Measurements from ENCODE around the gene TMC7. TPM values are rescaled to one million over a fixed set of nuclear protein-coding genes. Genes with fewer than 3 reads are reported as not detected.

The TMC7 gene
- polyA plus RNA-seq, 4 donors = 1.4 to 7.5 (median 2.1) TPM

GRCh38 chr16:19066988-19067348 lies 83.2 kb downstream of the TMC7 start:
- Histone ChIP-seq H3K36me3 (ENCODE audit: control insufficient read depth in 3 of 3, insufficient read depth in 2 of 3, low read depth in 1 of 3, low read length in 3 of 3) (peaks cover 0 to 10% (median 0%) of the 10 kb centered on the region in 3 donors), H3K27me3 (ENCODE audit: control insufficient read depth in 3 of 3, insufficient read depth in 3 of 3, low read length in 3 of 3) (no peaks in the 10 kb centered on the region), H3K4me3 (ENCODE audit: low read depth in 1 of 3, low read length in 3 of 3) (peak overlapping the region in 2 of 3 donors; percentile 29 to 94), H3K9me3 (ENCODE audit: control insufficient read depth in 2 of 2, insufficient read depth in 1 of 2, low read depth in 1 of 2, low read length in 1 of 2) (no peaks in the 10 kb centered on the region), H3K4me1 (ENCODE audit: control insufficient read depth in 3 of 3, insufficient read depth in 2 of 3, low read depth in 1 of 3, low read length in 2 of 3) (peaks cover 0 to 14% (median 0%) of the 10 kb centered on the region in 3 donors), H3K27ac (ENCODE audit: low read depth in 1 of 3, low read length in 2 of 3) (peak overlapping the region; percentile 25 to 99 (median 98))
- FAIRE-seq (no peak), DNase-seq (no peak)
- 28 to 49% (median 36%) methylated on average over 9 of the region's 9 CpGs for WGBS, 3 donors

GRCh38 chr16:19067349-19068236 lies 83.9 kb downstream of the TMC7 start, which contains the start of gene COQ7:
Gene COQ7 (plus strand): TSS chr16:19067614. CDS start chr16:19067665, 51 bp downstream.
- H3K27me3 ChIP-seq (ENCODE audit: control insufficient read depth in 3 of 3, insufficient read depth in 3 of 3, low read length in 3 of 3) = no peaks in the 10 kb centered on the region
- H3K4me3 ChIP-seq (ENCODE audit: low read depth in 1 of 3, low read length in 3 of 3) = peak within 1 kb of the TSS; percentile 66 to 94 (median 71)
- no peaks in the 10 kb centered on the region for H3K9me3 ChIP-seq (ENCODE audit: control insufficient read depth in 2 of 2, insufficient read depth in 1 of 2, low read depth in 1 of 2, low read length in 1 of 2)
- WGBS, 3 donors = 0% methylated on average over 61 to 68 of the region's 68 CpGs
- H3K27ac ChIP-seq (ENCODE audit: low read depth in 1 of 3, low read length in 2 of 3) = peak within 1 kb of the TSS; percentile 98 to 99 (median 98)
- H3K36me3 ChIP-seq (ENCODE audit: control insufficient read depth in 3 of 3, insufficient read depth in 2 of 3, low read depth in 1 of 3, low read length in 3 of 3) = peaks cover 0 to 12% (median 0%) of the 10 kb centered on the region in 3 donors
- FAIRE-seq (peak; percentile 47), DNase-seq (peak; percentile 99 to 100)
- peaks cover 0 to 14% (median 0%) of the 10 kb centered on the region in 3 donors for H3K4me1 ChIP-seq (ENCODE audit: control insufficient read depth in 3 of 3, insufficient read depth in 2 of 3, low read depth in 1 of 3, low read length in 2 of 3)

- peak; percentile 20 to 21 for DNase-seq
- no peaks in the 10 kb centered on the region for H3K27me3 ChIP-seq (ENCODE audit: control insufficient read depth in 3 of 3, insufficient read depth in 3 of 3, low read length in 3 of 3)
- H3K9me3 ChIP-seq (ENCODE audit: control insufficient read depth in 2 of 2, insufficient read depth in 1 of 2, low read depth in 1 of 2, low read length in 1 of 2) = no peaks in the 10 kb centered on the region
- no peak for FAIRE-seq
- H3K4me1 ChIP-seq (ENCODE audit: control insufficient read depth in 3 of 3, insufficient read depth in 2 of 3, low read depth in 1 of 3, low read length in 2 of 3) = peaks cover 0 to 14% (median 0%) of the 10 kb centered on the region in 3 donors
- 13 to 36% (median 17%) methylated on average over 19 of the region's 19 CpGs for WGBS, 3 donors
- peak overlapping the region; percentile 98 to 99 (median 98) for H3K27ac ChIP-seq (ENCODE audit: low read depth in 1 of 3, low read length in 2 of 3)
- peaks cover 0 to 17% (median under 1%) of the 10 kb centered on the region in 3 donors for H3K36me3 ChIP-seq (ENCODE audit: control insufficient read depth in 3 of 3, insufficient read depth in 2 of 3, low read depth in 1 of 3, low read length in 3 of 3)
- peak overlapping the region; percentile 66 to 94 (median 71) for H3K4me3 ChIP-seq (ENCODE audit: low read depth in 1 of 3, low read length in 3 of 3)
Observed at GRCh38 chr16:19068237-19068815, 84.6 kb downstream of the TMC7 start.

- Histone ChIP-seq H3K4me3 (ENCODE audit: low read depth in 1 of 3, low read length in 3 of 3) (no peak overlapping the region), H3K9me3 (ENCODE audit: control insufficient read depth in 2 of 2, insufficient read depth in 1 of 2, low read depth in 1 of 2, low read length in 1 of 2) (no peaks in the 10 kb centered on the region), H3K36me3 (ENCODE audit: control insufficient read depth in 3 of 3, insufficient read depth in 2 of 3, low read depth in 1 of 3, low read length in 3 of 3) (peaks cover 6 to 44% (median 12%) of the 10 kb centered on the region in 3 donors), H3K27ac (ENCODE audit: low read depth in 1 of 3, low read length in 2 of 3) (no peak overlapping the region), H3K27me3 (ENCODE audit: control insufficient read depth in 3 of 3, insufficient read depth in 3 of 3, low read length in 3 of 3) (no peaks in the 10 kb centered on the region), H3K4me1 (ENCODE audit: control insufficient read depth in 3 of 3, insufficient read depth in 2 of 3, low read depth in 1 of 3, low read length in 2 of 3) (peaks cover 0 to 9% (median 0%) of the 10 kb centered on the region in 3 donors)
- DNase-seq (peak; percentile 74 to 77), FAIRE-seq (no peak)
- WGBS, 3 donors = 71 to 79% (median 76%) methylated on average over 21 of the region's 21 CpGs
Observed at GRCh38 chr16:19071811-19072777, 88.4 kb downstream of the TMC7 start.

- H3K9me3 ChIP-seq (ENCODE audit: control insufficient read depth in 2 of 2, insufficient read depth in 1 of 2, low read depth in 1 of 2, low read length in 1 of 2) = no peaks in the 10 kb centered on the region
- H3K36me3 ChIP-seq (ENCODE audit: control insufficient read depth in 3 of 3, insufficient read depth in 2 of 3, low read depth in 1 of 3, low read length in 3 of 3) = peaks cover 8 to 53% (median 16%) of the 10 kb centered on the region in 3 donors
- no peaks in the 10 kb centered on the region for H3K27me3 ChIP-seq (ENCODE audit: control insufficient read depth in 3 of 3, insufficient read depth in 3 of 3, low read length in 3 of 3)
- no peak overlapping the region for H3K4me3 ChIP-seq (ENCODE audit: low read depth in 1 of 3, low read length in 3 of 3)
- no peak overlapping the region for H3K27ac ChIP-seq (ENCODE audit: low read depth in 1 of 3, low read length in 2 of 3)
- FAIRE-seq (no peak), DNase-seq (no peak)
- peaks cover 0 to 7% (median 0%) of the 10 kb centered on the region in 3 donors for H3K4me1 ChIP-seq (ENCODE audit: control insufficient read depth in 3 of 3, insufficient read depth in 2 of 3, low read depth in 1 of 3, low read length in 2 of 3)
- WGBS, 3 donors = 92 to 95% (median 93%) methylated on average over 3 of the region's 3 CpGs
Observed at GRCh38 chr16:19073344-19073743, 89.6 kb downstream of the TMC7 start.

GRCh38 chr16:19073863-19074262 lies 90.1 kb downstream of the TMC7 start:
- DNase-seq = no peak
- no peaks in the 10 kb centered on the region for H3K27me3 ChIP-seq (ENCODE audit: control insufficient read depth in 3 of 3, insufficient read depth in 3 of 3, low read length in 3 of 3)
- peaks cover 0 to 2% (median 0%) of the 10 kb centered on the region in 3 donors for H3K4me1 ChIP-seq (ENCODE audit: control insufficient read depth in 3 of 3, insufficient read depth in 2 of 3, low read depth in 1 of 3, low read length in 2 of 3)
- 74 to 84% (median 76%) methylated on average over 7 of the region's 7 CpGs for WGBS, 3 donors
- no peak overlapping the region for H3K27ac ChIP-seq (ENCODE audit: low read depth in 1 of 3, low read length in 2 of 3)
- no peak overlapping the region for H3K4me3 ChIP-seq (ENCODE audit: low read depth in 1 of 3, low read length in 3 of 3)
- no peaks in the 10 kb centered on the region for H3K9me3 ChIP-seq (ENCODE audit: control insufficient read depth in 2 of 2, insufficient read depth in 1 of 2, low read depth in 1 of 2, low read length in 1 of 2)
- no peak for FAIRE-seq
- peaks cover 9 to 56% (median 21%) of the 10 kb centered on the region in 3 donors for H3K36me3 ChIP-seq (ENCODE audit: control insufficient read depth in 3 of 3, insufficient read depth in 2 of 3, low read depth in 1 of 3, low read length in 3 of 3)

- Histone ChIP-seq H3K27ac (ENCODE audit: low read depth in 1 of 3, low read length in 2 of 3) (no peak overlapping the region), H3K9me3 (ENCODE audit: control insufficient read depth in 2 of 2, insufficient read depth in 1 of 2, low read depth in 1 of 2, low read length in 1 of 2) (no peaks in the 10 kb centered on the region), H3K4me3 (ENCODE audit: low read depth in 1 of 3, low read length in 3 of 3) (no peak overlapping the region), H3K27me3 (ENCODE audit: control insufficient read depth in 3 of 3, insufficient read depth in 3 of 3, low read length in 3 of 3) (no peaks in the 10 kb centered on the region), H3K36me3 (ENCODE audit: control insufficient read depth in 3 of 3, insufficient read depth in 2 of 3, low read depth in 1 of 3, low read length in 3 of 3) (peaks cover 14 to 60% (median 24%) of the 10 kb centered on the region in 3 donors), H3K4me1 (ENCODE audit: control insufficient read depth in 3 of 3, insufficient read depth in 2 of 3, low read depth in 1 of 3, low read length in 2 of 3) (no peaks in the 10 kb centered on the region)
- DNase-seq (no peak), FAIRE-seq (no peak)
- 93 to 96% (median 94%) methylated on average over 12 of the region's 12 CpGs for WGBS, 3 donors
Observed at GRCh38 chr16:19075511-19075910, 91.8 kb downstream of the TMC7 start.

All from small intestine (tissue), 7 donors.